ENCODE data around the gene ADCY5.

Gene ADCY5

GRCh38 chr3:123321806-123322205 is 127.1 kb downstream of the ADCY5 start:
- DNase-seq, result no peak

DNA sequence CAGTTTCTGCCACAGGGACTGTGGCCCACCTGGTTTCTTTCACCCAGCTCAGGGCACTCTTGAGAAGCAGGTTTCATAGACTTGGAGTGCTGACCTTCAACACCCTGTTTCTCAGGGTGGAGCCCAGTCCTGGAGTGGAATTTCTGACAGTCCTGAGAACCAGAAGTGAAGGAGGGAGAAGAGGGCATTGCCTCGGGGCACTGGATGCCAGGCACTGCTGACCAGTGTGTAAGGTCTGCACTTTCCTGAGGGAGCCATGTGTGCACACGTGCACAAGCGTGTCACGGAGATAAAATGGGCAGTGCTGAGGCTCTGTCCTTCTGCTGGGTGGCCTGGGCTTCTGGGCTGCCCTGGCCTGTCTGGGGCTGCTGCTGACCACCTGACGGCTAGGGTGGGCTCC is 128.7 kb downstream of the ADCY5 start:
- no peak for DNase-seq

DNA sequence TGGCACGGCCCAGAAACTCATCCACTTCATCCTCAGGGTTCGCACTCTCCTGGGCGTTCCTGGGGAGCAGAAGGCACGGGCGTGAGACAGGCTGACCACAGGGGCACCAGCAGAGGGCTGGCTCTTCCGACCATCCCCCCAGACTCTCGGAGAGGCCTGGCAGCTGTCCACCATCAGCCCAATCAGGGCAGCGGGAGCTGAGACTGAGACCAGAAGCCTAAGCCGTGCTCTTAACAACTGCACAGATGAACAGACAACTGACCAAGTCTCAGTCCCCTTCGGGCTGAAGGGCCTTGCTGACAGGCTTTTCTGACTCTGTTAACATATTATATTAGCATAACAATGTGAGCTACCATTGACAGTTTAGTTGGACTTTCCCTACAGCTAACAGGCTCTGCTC is 129.1 kb downstream of the ADCY5 start:
- no peak for DNase-seq

DNA sequence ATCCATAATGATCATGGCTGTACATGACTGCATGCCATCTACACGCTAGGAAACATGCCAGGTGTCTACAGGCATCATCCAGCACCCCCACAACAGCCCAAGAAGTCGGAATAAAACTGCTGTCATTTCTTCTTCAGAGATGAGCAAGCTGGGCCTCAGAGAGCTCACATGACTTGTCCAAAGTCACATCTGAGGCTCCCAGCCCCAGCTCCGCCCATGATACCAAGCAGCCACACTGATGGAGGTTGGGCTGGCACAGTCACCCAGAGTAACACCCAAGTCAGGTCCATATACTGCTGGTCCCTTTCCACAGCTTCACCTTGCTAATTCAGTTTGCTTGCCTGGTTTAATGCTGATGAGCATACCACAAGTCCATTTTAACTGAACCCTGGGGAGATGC is 130.5 kb downstream of the ADCY5 start:
- no peak for DNase-seq

GRCh38 chr3:123317716-123318115 is 131.2 kb downstream of the ADCY5 start:
- no peak for DNase-seq

GRCh38 chr3:123315271-123315595 is 133.7 kb downstream of the ADCY5 start:
- no peak for DNase-seq

GRCh38 chr3:123314359-123315270 is 134.3 kb downstream of the ADCY5 start:
- DNase-seq, result no peak

GRCh38 chr3:123313889-123314288 is 135.0 kb downstream of the ADCY5 start:
- no peak for DNase-seq

DNA sequence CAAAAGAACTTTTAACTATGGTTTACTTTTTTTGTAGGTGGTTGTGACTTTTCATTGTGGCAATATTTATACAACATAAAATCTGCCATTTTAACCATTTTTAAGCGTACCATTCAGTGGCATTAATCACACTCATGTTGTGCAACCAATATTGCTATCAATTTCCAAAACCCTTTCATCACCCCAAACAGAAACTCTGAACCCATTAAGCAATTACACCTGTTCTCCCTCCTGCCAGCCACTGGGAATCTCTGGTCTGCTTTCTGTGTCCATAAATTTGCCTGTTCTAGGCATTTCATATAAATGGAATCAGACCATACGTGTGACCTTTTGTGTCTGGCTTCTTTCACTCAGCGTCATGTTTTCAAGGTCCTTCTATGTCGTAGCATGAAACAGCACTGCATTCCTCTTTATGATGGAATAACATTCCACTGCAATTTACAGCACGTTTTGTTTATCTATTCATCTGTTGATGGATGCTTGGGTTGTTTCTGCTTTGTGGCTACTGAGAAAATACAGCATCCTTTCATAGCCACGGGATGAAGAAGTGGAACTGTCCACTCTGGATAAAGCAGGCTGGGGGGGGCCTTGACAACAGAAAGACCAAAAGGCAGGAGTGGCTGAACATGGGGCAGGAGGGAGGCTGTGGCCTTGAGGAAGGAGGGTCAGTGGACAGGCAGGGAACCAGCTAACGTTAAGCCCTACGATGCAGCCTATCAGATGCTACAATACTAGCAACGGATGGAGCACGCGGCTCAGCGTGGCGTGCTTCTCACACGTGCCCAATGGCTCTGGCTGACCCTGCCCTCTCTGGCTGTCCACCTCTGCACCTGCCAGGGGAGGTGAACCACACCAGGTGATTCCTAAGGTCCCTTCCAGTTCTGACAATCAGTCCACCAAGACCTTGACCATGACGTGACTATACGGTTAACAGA is 136.3 kb downstream of the ADCY5 start:
- no peak for DNase-seq

DNA sequence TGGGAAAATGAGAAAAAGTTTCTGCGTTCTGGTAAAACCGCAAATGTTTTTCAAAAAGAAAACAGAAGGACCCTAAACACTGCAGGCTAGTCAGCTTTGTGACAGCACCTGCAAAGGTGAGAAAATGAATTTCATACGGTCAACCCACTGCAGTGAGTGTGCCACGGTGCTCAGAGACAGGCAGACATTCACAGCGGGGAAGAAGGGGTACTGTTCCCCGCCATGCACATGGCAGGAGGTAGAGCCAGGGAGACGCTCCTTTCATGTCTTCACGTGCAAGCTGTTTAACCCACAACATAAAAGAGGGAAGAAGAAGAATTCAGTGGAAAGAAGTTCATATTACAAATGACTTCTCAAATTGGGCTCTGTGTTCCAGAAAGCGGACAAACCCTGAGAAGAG is 137.7 kb downstream of the ADCY5 start:
- DNase-seq, result no peak

DNA sequence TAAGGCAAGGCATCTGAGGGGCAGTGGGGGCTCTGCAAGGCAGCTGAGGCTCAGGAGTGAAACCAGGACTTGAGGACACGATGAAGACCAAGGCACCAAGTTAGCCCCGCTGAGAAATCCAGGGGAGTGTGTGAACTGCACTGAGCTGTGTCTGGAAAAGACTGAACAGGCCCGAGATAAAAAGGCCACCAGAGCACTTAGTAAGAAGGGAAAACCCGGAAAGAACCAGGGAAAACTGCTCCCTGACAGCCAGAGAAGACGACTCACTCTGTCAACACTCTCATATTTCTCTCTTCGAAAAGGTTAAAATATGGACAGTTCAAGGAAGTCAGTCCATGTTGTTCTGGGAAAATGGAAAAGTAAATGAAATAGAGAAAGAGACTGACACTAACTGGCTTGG is 138.1 kb downstream of the ADCY5 start:
- no peak for DNase-seq

DNA sequence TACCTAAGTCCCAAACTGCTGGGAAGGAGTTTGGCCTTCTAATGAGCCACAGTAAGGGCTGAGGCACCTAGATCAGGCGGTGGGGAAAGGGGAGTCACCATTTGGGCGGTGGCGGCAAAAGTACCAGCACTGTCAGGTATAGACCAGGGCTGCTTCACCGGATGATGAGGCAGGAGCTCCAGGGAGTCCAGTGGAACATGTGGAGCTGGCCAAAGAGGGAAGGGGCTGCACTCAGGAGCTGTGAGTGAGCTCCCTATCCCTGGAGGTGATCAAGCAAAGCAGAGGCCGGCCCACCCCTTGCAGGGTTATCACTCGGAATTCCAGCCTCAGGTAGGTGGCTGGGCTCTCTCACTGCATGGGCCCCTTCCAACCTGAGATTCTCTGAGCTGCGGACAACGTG is 138.7 kb downstream of the ADCY5 start:
- no peak for DNase-seq

GRCh38 chr3:123307064-123307463 is 141.8 kb downstream of the ADCY5 start:
- no peak for DNase-seq

DNA sequence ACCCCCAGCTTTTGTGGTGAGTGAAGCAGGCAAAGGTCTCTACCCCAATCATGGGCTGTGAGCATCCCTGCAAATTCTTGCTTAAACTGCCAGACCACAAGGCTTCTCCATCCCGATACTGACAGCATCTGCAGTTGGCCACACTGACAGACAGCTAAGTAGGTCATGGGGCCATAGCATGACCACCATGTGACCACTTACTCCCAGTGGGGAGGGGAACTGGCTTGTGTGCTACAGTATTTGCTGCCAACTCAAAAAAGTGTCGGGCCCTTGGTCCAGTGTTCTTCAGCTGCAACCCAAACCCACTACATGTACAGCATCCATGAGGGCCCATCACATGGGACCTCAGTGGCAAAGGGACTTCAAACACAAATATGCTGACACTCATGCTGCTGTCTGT is 143.7 kb downstream of the ADCY5 start:
- DNase-seq, result no peak

- no peak for DNase-seq
Observed at GRCh38 chr3:123303976-123304560, 144.8 kb downstream of the ADCY5 start.

- no peak for DNase-seq
Observed at GRCh38 chr3:123302961-123303360, 145.9 kb downstream of the ADCY5 start.

GRCh38 chr3:123301331-123302184 is 147.3 kb downstream of the ADCY5 start:
- DNase-seq, result no peak

DNA sequence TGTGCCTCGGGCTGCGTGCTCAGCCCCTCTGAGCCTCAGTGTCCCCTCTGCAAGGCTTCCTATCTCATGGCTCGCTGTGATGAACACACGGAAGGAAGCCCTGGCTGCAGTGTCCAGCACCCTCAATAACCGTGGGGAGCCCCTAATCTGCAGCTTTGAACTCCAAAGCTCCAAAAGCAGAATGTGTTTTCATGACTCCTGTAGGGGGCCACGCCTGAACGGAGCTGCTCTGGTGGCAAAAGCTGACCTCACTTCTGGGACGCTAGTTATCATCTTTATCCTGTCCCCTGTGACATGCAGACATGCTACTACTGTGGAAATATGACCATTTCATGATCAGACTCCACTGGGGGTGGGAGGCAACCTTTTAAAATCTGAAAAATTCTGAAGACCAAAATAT is 148.3 kb downstream of the ADCY5 start:
- DNase-seq, result no peak

DNA sequence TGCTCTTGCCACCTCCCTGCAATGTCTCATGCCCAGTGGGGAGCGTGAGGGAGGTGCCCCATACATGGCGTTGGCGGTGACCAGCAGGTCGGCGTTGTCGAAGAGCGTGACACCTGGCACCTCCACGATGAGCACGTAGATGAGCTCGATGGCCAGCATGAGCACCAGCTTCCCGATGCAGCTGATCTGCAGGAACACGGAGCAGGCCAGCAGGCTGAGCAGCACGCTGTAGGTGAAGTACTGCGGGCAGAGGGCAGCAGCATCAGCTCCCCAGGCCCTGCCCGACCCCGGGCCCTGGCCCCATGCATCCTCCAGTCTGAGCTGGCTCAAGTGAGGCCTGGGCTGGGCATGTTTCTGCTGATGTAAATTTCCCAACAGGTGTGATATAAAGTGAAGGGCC is 148.8 kb downstream of the ADCY5 start:
- DNase-seq, result no peak

- DNase-seq, result no peak
Observed at GRCh38 chr3:123299581-123299980, 149.3 kb downstream of the ADCY5 start.

GRCh38 chr3:123298903-123299302 is 150.0 kb downstream of the ADCY5 start:
- DNase-seq, result no peak

GRCh38 chr3:123297627-123297899 is 151.3 kb downstream of the ADCY5 start:
- no peak for DNase-seq
